CD8-positive, alpha-beta memory T cell (primary cell): ENCODE results near the gene ASB2. TPM values are rescaled to one million over a fixed set of nuclear protein-coding genes. Genes with fewer than 3 reads are reported as not detected.

ENCODE experiments used
- CTCF ChIA-PET: fragments of 350-600 bp; sonication (Branson Sonifier 250); formaldehyde crosslinking; loops from one replicate; lab custom pipeline; 2021; ENCODE audit warnings: antibody characterized with exemption; lab: Charles Lee
- POLR2A ChIA-PET: fragments of 350-600 bp; sonication (Branson Sonifier 250); formaldehyde crosslinking; loops from one replicate; lab custom pipeline; 2021; ENCODE audit warnings: antibody characterized with exemption; lab: Charles Lee
- DNase-seq, 5 donors: peaks; one replicate each; pipeline versions ENCODE4 v3.0.0 to v3.0.0-alpha.2; 2020 to 2022; ENCODE audit warnings: mixed read lengths in 1 of 5
- H3K27ac ChIP-seq: one replicate; pipeline ENCODE4 v1.7.0; 2013; ENCODE audit warnings: low read depth, mild to moderate bottlenecking, low read length, moderate library complexity
- H3K27me3 ChIP-seq: 2 replicates; pipeline ENCODE4 v1.7.0; 2013; ENCODE audit warnings: low read length, mild to moderate bottlenecking; ENCODE audit not compliant: insufficient read depth, poor library complexity, severe bottlenecking
- H3K36me3 ChIP-seq: 2 replicates; pipeline ENCODE4 v1.7.0; 2013; ENCODE audit warnings: mild to moderate bottlenecking, low read length, moderate library complexity; ENCODE audit not compliant: insufficient read depth
- H3K4me1 ChIP-seq: 2 replicates; pipeline ENCODE4 v1.7.0; 2013; ENCODE audit warnings: mild to moderate bottlenecking, low read length, moderate library complexity; ENCODE audit not compliant: insufficient read depth
- H3K4me3 ChIP-seq: 2 replicates; pipeline ENCODE4 v1.7.0; 2013; ENCODE audit warnings: mild to moderate bottlenecking, low read length
- H3K9me3 ChIP-seq: 2 replicates; pipeline ENCODE4 v1.7.0; 2013; ENCODE audit warnings: mild to moderate bottlenecking, low read length
- H3K27ac Mint-ChIP-seq, 8 donors: one replicate each; pipeline ENCODE4 v1.8.0; 2020 to 2021; ENCODE audit warnings: mixed read lengths in 8 of 8, mild to moderate bottlenecking in 6 of 8, inconsistent platforms in 3 of 8, moderate library complexity in 3 of 8
- H3K27me3 Mint-ChIP-seq, 2 donors: one replicate each; pipeline ENCODE4 v1.8.0; 2020 to 2021; ENCODE audit warnings: mixed read lengths in 2 of 2, mild to moderate bottlenecking in 1 of 2, moderate library complexity in 1 of 2
- H3K36me3 Mint-ChIP-seq, 3 donors: one replicate each; pipeline ENCODE4 v1.8.0; 2020 to 2021; ENCODE audit warnings: mixed read lengths in 3 of 3, inconsistent platforms in 1 of 3, mild to moderate bottlenecking in 1 of 3
- H3K4me1 Mint-ChIP-seq, 3 donors: one replicate each; pipeline ENCODE4 v1.8.0; 2020 to 2021; ENCODE audit warnings: mixed read lengths in 3 of 3, inconsistent platforms in 1 of 3, mild to moderate bottlenecking in 1 of 3
- H3K4me3 Mint-ChIP-seq, 7 donors: one replicate each; pipeline ENCODE4 v1.8.0; 2020 to 2021; ENCODE audit warnings: mixed read lengths in 7 of 7, mild to moderate bottlenecking in 6 of 7, moderate library complexity in 4 of 7, inconsistent platforms in 2 of 7
- H3K9me3 Mint-ChIP-seq, 5 donors: one replicate each; pipeline ENCODE4 v1.8.0; 2020 to 2022; ENCODE audit warnings: mixed read lengths in 5 of 5, mild to moderate bottlenecking in 3 of 5, moderate library complexity in 2 of 5, inconsistent platforms in 1 of 5
- polyA plus RNA-seq: library from polyadenylated mRNA; unstranded; fragments of 300-500 nt; fragmentation: Illumina TruSeq; gene quantifications from one replicate; pipeline ENCODE4 v1.2.3, GENCODE V29; 2021
- total RNA-seq, 2 experiments: library from RNA; stranded (reverse); gene quantifications; one replicate each; pipeline ENCODE4 v1.2.3, GENCODE V29; 2021

The ASB2 gene
- total and polyA plus RNA-seq, 3 experiments from 2014 or later: 4.8 to 98.0 (median 93.5) TPM

DNA sequence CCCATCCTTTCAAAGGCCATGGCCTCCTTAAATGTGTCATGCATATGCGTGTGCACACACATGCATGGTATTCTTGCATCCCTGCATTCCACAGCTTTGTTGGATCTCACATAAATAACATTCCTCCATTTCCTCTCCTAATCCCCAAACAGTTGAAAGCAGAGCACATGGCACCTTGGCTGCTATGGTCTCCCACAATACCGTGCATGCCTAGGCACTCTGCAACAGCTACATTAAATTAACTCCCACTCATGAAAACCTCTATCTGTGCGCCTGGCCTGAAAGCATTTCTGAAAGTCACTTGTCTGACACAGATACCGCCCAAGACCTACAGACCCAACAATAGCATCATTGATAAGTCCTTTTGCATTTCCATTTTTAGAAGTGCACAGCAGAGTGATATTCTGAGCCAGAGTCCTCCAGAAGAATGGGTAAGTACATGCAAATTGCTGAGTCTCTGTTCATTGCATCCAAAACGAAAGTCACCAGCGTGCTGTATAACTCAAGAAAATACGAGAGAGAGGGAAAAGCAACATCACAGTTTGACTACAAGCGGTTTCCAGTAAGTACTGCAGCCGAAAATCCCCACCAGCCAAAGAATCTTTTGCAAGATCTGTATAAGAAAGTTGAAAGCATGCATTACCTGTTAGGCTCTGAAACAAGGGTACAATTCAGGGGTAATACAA lies 436 bp downstream of the ASB2 start:
- no peak for DNase-seq
- H3K4me1 ChIP-seq: peaks cover 49% of the 10 kb centered on the region
- H3K9me3 Mint-ChIP-seq: peaks cover 2 to 25% (median 23%) of the 10 kb centered on the region in 5 donors
- no peaks in the 10 kb centered on the region for H3K27me3 ChIP-seq
- H3K27ac ChIP-seq: no peak overlapping the region
- no peaks in the 10 kb centered on the region for H3K36me3 ChIP-seq
- CTCF ChIA-PET: interaction anchor here (12.7 to 33.9 kb wide), 2 partner anchors 16 to 33 kb away, joined by 177 to 945 read pairs; no protein-coding TSS in a partner anchor
- peaks cover 0 to 2% of the 10 kb centered on the region in 2 donors for H3K27me3 Mint-ChIP-seq
- H3K36me3 Mint-ChIP-seq: peaks cover 1 to 14% (median 3%) of the 10 kb centered on the region in 3 donors
- peak overlapping the region; percentile 12 to 88 (median 61) for H3K4me3 Mint-ChIP-seq
- peak overlapping the region in 5 of 8 donors; percentile 11 to 82 (median 79) for H3K27ac Mint-ChIP-seq
- POLR2A ChIA-PET: interaction anchor here (0.8 to 2.2 kb wide), 3 partner anchors 13 to 36 kb away, joined by 3 to 8 read pairs (median 3); no protein-coding TSS in a partner anchor
- H3K4me1 Mint-ChIP-seq: peaks cover 56 to 90% (median 78%) of the 10 kb centered on the region in 3 donors
- H3K4me3 ChIP-seq: peak overlapping the region; percentile 14
- peaks cover 16% of the 10 kb centered on the region for H3K9me3 ChIP-seq

DNA sequence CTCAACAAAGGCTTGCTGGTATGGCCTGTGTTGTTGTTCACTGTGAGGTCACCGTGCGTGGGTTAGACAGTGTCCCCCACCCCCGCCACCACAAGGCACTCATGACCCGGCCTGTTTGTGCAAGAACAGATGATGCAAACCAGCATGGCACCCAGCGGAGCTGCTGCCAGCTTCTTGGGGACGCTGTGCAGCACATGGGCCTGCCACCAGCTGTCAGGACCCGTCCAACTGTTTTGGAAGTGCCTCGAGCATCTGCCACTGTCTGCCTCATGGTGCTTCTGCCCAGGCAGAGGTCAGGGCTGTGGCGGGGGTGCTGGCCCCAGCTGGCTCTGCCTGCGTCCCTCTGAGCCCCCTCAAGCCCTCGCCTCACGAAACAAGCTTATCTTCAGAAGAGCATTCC lies 1.5 kb downstream of the ASB2 start:
- Histone ChIP-seq H3K27ac (no peak overlapping the region), H3K36me3 (no peaks in the 10 kb centered on the region), H3K9me3 (peaks cover 16% of the 10 kb centered on the region), H3K4me3 (no peak overlapping the region), H3K4me1 (peaks cover 56% of the 10 kb centered on the region), H3K27me3 (no peaks in the 10 kb centered on the region)
- peak overlapping the region in 1 of 8 donors; percentile 54 for H3K27ac Mint-ChIP-seq
- ChIA-PET POLR2A (interaction anchor here (0.6 to 0.9 kb wide), 3 partner anchors 37 to 154 kb away, joined by 3 to 7 read pairs (median 3); no protein-coding TSS in a partner anchor), CTCF (interaction anchor here (12.7 to 33.9 kb wide), 2 partner anchors 15 to 32 kb away, joined by 177 to 945 read pairs; no protein-coding TSS in a partner anchor)
- H3K9me3 Mint-ChIP-seq: peaks cover 2 to 25% (median 23%) of the 10 kb centered on the region in 5 donors
- peak overlapping the region in 1 of 7 donors; percentile 80 for H3K4me3 Mint-ChIP-seq
- peaks cover 60 to 95% (median 81%) of the 10 kb centered on the region in 3 donors for H3K4me1 Mint-ChIP-seq
- no peak for DNase-seq
- H3K36me3 Mint-ChIP-seq: peaks cover 1 to 14% (median 4%) of the 10 kb centered on the region in 3 donors
- peaks cover 0 to 3% of the 10 kb centered on the region in 2 donors for H3K27me3 Mint-ChIP-seq

DNA sequence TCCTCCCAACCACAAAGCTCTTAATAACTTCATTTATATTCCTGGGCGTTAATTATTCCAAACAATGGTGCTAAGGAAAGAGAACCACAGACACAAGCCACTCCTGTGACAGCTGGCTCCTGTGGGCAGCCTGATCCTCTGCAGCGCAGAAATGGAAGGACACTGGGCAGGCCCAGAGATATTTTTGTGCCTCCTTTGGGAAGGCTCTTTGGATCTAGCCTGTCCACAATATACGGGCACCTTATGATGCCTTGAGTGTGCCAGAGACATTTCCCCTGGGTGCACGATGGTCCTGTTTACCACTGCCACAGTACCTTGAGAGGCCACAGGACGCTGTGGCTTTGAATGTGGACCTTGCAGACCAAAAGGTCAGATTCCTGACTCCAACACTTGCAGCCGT lies 2.1 kb downstream of the ASB2 start:
- Histone ChIP-seq H3K4me3 (no peak overlapping the region), H3K4me1 (peaks cover 52% of the 10 kb centered on the region), H3K9me3 (peaks cover 16% of the 10 kb centered on the region), H3K27me3 (no peaks in the 10 kb centered on the region), H3K27ac (no peak overlapping the region), H3K36me3 (no peaks in the 10 kb centered on the region)
- Mint-ChIP-seq H3K9me3 (peaks cover 2 to 25% (median 23%) of the 10 kb centered on the region in 5 donors), H3K4me1 (peaks cover 58 to 93% (median 78%) of the 10 kb centered on the region in 3 donors), H3K36me3 (peaks cover 1 to 14% (median 4%) of the 10 kb centered on the region in 3 donors), H3K4me3 (peak overlapping the region in 1 of 7 donors; percentile 80), H3K27ac (peak overlapping the region in 1 of 8 donors; percentile 60), H3K27me3 (peaks cover 0 to 3% of the 10 kb centered on the region in 2 donors)
- ChIA-PET CTCF (interaction anchor here (1.5 to 33.9 kb wide), 3 partner anchors 15 to 62 kb away, joined by 6 to 945 read pairs (median 177); no protein-coding TSS in a partner anchor), POLR2A (interaction anchor here (0.6 to 0.9 kb wide), 2 partner anchors 74 to 155 kb away, joined by 3 read pairs; no protein-coding TSS in a partner anchor)
- no peak for DNase-seq

DNA sequence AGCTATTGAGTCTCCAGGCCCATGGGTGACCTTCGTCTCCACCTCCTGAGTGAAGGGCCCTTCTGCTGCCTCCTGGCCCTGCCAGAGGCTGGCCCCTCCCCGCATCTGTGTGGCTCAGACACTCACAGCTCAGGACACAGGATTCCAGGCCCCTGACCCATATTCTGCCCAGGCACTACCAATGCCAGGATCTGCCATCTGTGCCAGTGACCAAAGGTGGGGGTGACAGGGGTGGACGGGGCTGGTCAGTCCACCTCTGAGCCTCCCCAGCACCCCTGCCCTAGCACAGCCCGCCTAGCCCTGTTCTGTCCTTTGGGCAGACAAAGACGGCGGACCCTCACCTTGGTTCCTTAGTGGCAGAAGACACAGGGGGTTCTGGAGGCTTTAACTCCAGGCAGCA lies 2.8 kb downstream of the ASB2 start:
- no peak overlapping the region for H3K27ac Mint-ChIP-seq
- CTCF ChIA-PET: interaction anchor here (1.5 to 33.9 kb wide), 3 partner anchors 14 to 63 kb away, joined by 6 to 945 read pairs (median 177); no protein-coding TSS in a partner anchor
- no peak overlapping the region for H3K4me3 ChIP-seq

DNA sequence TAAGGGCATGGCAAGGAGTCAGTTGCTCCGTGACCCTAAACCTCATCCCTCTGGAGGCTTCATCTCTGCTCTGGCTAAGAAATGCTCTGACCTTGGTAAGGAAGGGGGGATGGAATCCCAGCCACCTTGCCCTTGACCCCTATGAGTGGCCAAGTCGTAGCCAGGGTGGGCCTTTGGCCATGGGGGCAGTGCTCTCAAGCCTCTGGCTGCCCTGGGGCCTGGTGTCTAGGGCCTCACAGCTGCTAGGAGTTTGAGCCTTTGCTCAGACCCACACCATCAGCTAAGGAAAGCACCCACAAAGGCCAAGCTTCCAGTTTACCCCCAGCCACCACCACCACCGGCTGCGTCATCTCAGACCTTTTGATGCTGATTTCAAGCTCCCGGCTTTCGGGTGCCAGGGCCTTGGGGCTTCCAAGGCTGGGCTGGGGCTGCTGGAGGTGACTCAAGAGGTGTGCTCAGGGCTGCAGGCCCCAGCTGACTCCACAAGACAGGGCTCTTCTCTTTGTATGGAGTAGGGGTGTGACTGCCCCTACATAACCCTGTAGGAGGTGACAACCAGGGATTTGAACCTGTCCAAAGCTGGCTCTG lies 3.7 kb downstream of the ASB2 start:
- Histone ChIP-seq H3K36me3 (no peaks in the 10 kb centered on the region), H3K27me3 (no peaks in the 10 kb centered on the region), H3K4me1 (peaks cover 37% of the 10 kb centered on the region), H3K9me3 (peaks cover 12% of the 10 kb centered on the region), H3K27ac (no peak overlapping the region), H3K4me3 (no peak overlapping the region)
- Mint-ChIP-seq H3K4me3 (peak overlapping the region in 2 of 7 donors; percentile 26 to 52), H3K9me3 (peaks cover 2 to 15% (median 15%) of the 10 kb centered on the region in 5 donors), H3K27me3 (peaks cover 0 to 3% of the 10 kb centered on the region in 2 donors), H3K36me3 (peaks cover 1 to 11% (median 4%) of the 10 kb centered on the region in 3 donors), H3K4me1 (peaks cover 46 to 92% (median 65%) of the 10 kb centered on the region in 3 donors), H3K27ac (peak overlapping the region in 3 of 8 donors; percentile 45 to 68 (median 59))
- ChIA-PET CTCF (interaction anchor here (1.5 to 33.9 kb wide), 6 partner anchors 12 to 64 kb away, joined by 6 to 945 read pairs (median 42); partner anchors contain the start of gene CCDC197), POLR2A (interaction anchor here (1.3 to 2.8 kb wide), 3 partner anchors 10 to 33 kb away, joined by 6 to 21 read pairs (median 7); no protein-coding TSS in a partner anchor)
- peak in 1 of 5 donors; percentile 61 for DNase-seq

More for the DNA sequence above, 2.8 kb downstream of the ASB2 start:
- H3K9me3 Mint-ChIP-seq: peaks cover 2 to 24% (median 23%) of the 10 kb centered on the region in 5 donors
- POLR2A ChIA-PET: interaction anchor here (1.3 to 1.6 kb wide), 2 partner anchors 13 to 34 kb away, joined by 6 to 7 read pairs; no protein-coding TSS in a partner anchor
- H3K36me3 Mint-ChIP-seq: peaks cover 1 to 14% (median 4%) of the 10 kb centered on the region in 3 donors
- Histone ChIP-seq H3K27ac (no peak overlapping the region), H3K36me3 (no peaks in the 10 kb centered on the region), H3K9me3 (peaks cover 16% of the 10 kb centered on the region), H3K27me3 (no peaks in the 10 kb centered on the region), H3K4me1 (peaks cover 46% of the 10 kb centered on the region)
- H3K4me3 Mint-ChIP-seq: no peak overlapping the region
- H3K27me3 Mint-ChIP-seq: peaks cover 0 to 3% of the 10 kb centered on the region in 2 donors
- no peak for DNase-seq
- H3K4me1 Mint-ChIP-seq: peaks cover 55 to 92% (median 74%) of the 10 kb centered on the region in 3 donors

DNA sequence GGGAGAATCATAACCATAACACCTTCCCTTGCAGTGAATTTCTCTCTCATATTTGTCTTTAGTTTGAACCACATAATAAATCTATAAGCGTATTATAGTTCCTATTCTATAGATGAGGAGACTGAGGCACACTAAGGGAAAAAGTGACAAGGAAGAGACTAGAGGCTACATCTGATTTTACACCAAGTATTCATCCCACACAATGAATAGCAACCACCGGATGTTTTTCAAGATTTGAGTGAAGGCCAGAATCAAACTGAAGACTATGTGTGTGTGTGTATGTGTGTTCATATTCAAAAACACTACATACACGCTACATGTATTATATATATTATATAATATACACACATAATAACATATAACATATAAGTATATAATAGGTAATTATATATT lies 4.7 kb downstream of the ASB2 start:
- Mint-ChIP-seq H3K36me3 (peaks cover under 1 to 7% (median 2%) of the 10 kb centered on the region in 3 donors), H3K27ac (peak overlapping the region in 5 of 8 donors; percentile 88 to 92 (median 91)), H3K9me3 (peaks cover 0 to 6% (median 5%) of the 10 kb centered on the region in 5 donors), H3K27me3 (peaks cover 0 to 3% of the 10 kb centered on the region in 2 donors), H3K4me3 (peak overlapping the region; percentile 79 to 91 (median 90)), H3K4me1 (peaks cover 41 to 92% (median 58%) of the 10 kb centered on the region in 3 donors)
- ChIA-PET CTCF (interaction anchor here (0.7 to 33.9 kb wide), 12 partner anchors 10 to 190 kb away, joined by 3 to 945 read pairs (median 10); partner anchors contain the start of genes CCDC197, DDX24 and IFI27L1), POLR2A (interaction anchor here (2.0 to 2.8 kb wide), 4 partner anchors 9 to 32 kb away, joined by 13 to 21 read pairs (median 18); no protein-coding TSS in a partner anchor)
- no peaks in the 10 kb centered on the region for H3K36me3 ChIP-seq
- H3K4me1 ChIP-seq: peaks cover 26% of the 10 kb centered on the region
- H3K4me3 ChIP-seq: peak overlapping the region; percentile 75
- no peak overlapping the region for H3K27ac ChIP-seq
- H3K9me3 ChIP-seq: peaks cover under 1% of the 10 kb centered on the region
- no peaks in the 10 kb centered on the region for H3K27me3 ChIP-seq
- no peak for DNase-seq
